Gastroesophageal sphincter (tissue), 4 donors: ENCODE data around the gene CHN1. TPM values are rescaled to one million over a fixed set of nuclear protein-coding genes. Genes with fewer than 3 reads are reported as not detected.

Experiments
- ATAC-seq: fragments of 150-250 bp; one replicate; pipeline ENCODE4 v1.9.1; 2016; ENCODE audit warnings: mild to moderate bottlenecking, moderate library complexity
- H3K27ac ChIP-seq, 4 donors: fragments of 200-600 bp; sonication (generic) in 3 of 4; 1 replicate in 3 of 4; 2 replicates in 1 of 4; pipeline ENCODE4 v1.5.1; 2016 to 2019
- H3K27me3 ChIP-seq: fragments of 200-600 bp; sonication (generic); one replicate; pipeline ENCODE4 v1.5.1; 2019
- H3K36me3 ChIP-seq, 2 donors: fragments of 200-600 bp; sonication (generic); one replicate each; pipeline ENCODE4 v1.5.1; 2019; ENCODE audit warnings: control low read depth in 1 of 2
- H3K4me1 ChIP-seq, 3 donors: fragments of 200-600 bp; sonication (generic); 1 replicate in 2 of 3; 2 replicates in 1 of 3; pipeline ENCODE4 v1.5.1; 2016 to 2019; ENCODE audit warnings: control low read depth in 2 of 3
- H3K4me3 ChIP-seq, 2 donors: fragments of 200-600 bp; sonication (generic); one replicate each; pipeline ENCODE4 v1.5.1; 2019; ENCODE audit warnings: mild to moderate bottlenecking in 1 of 2, moderate library complexity in 1 of 2
- H3K9me3 ChIP-seq, 3 donors: fragments of 200-600 bp; sonication (generic); one replicate each; pipeline ENCODE4 v1.5.1; 2017 to 2019; ENCODE audit warnings: control low read depth in 2 of 3
- CTCF ChIP-seq, 4 experiments: fragments of 200-600 bp in 2 of 4; fragments of 450-650 bp in 2 of 4; sonication (generic) in 1 of 4; IDR thresholded peaks; one replicate each; pipeline ENCODE4 v1.5.1; 2017 to 2019; ENCODE audit warnings: antibody characterized with exemption in 4 of 4, mild to moderate bottlenecking in 2 of 4, moderate library complexity in 2 of 4
- EP300 ChIP-seq: sonication (generic); formaldehyde crosslinking; IDR thresholded peaks from one replicate; pipeline ENCODE4 v1.6.1; 2017; ENCODE audit warnings: antibody characterized with exemption, mild to moderate bottlenecking
- POLR2A ChIP-seq, 2 donors: fragments of 450-650 bp; IDR thresholded peaks; one replicate each; pipeline ENCODE4 v1.6.1; 2017; ENCODE audit warnings: antibody characterized with exemption in 2 of 2, mild to moderate bottlenecking in 2 of 2, moderate library complexity in 1 of 2
- POLR2AphosphoS5 ChIP-seq: sonication (generic); formaldehyde crosslinking; IDR thresholded peaks from one replicate; pipeline ENCODE4 v1.6.1; 2017; ENCODE audit warnings: antibody characterized with exemption
- WGBS, 2 donors: methylation state at CpG; one replicate each; pipeline ENCODE4 v1.1.5; 2018; ENCODE audit warnings: low coverage in 1 of 2; 5-methylcytosine and 5-hydroxymethylcytosine counted together
- small RNA-seq, 4 donors: library from RNA; depleted of rRNA; stranded (forward); fragments of <200 nt; gene quantifications; one replicate each; pipeline ENCODE3, GENCODE V24; 2016
- total RNA-seq, 4 donors: library from RNA; depleted of rRNA; stranded (reverse); fragments of >200 nt; gene quantifications; one replicate each; pipeline ENCODE4 v1.1.0, GENCODE V29; 2016

Gene CHN1
- total RNA-seq, 4 donors from 2014 or later, result 13.3 to 35.8 (median 31.1) TPM

GRCh38 chr2:174748948-174749347 is 256.2 kb downstream of the CHN1 start:
- H3K36me3 ChIP-seq, result no peaks in the 10 kb centered on the region
- no peaks in the 10 kb centered on the region for H3K9me3 ChIP-seq
- no peak for ATAC-seq
- WGBS, 2 donors, result 0 to 7% methylated on average over 4 of the region's 4 CpGs
- TF ChIP-seq POLR2AphosphoS5 (no peak), POLR2A (IDR thresholded peaks at IDR 0.05) (no peak), CTCF (IDR thresholded peaks at IDR 0.05) (peak; percentile 70 to 76 (median 72)), EP300 (no peak)
- H3K4me3 ChIP-seq, result no peak overlapping the region
- H3K27me3 ChIP-seq, result no peaks in the 10 kb centered on the region
- no peak overlapping the region for H3K27ac ChIP-seq
- peaks cover 0 to 5% (median 0%) of the 10 kb centered on the region in 3 donors for H3K4me1 ChIP-seq

Small RNA genes within 50 kb of the gene (small RNA-seq; reads per million reads assigned to genes)
- gene RNU6-1290P, result 0 reads per million in 4 donors
- gene RNU6-763P, result 0 reads per million in 4 donors

Other genes starting within 250 kb of the CHN1 start
- gene CHRNA1, start 240.9 kb downstream of the CHN1 start, total RNA-seq, result not detected
- 10 to 100 TPM; 37.1 to 64.4 (median 49.3) TPM for gene ATF2, start 162.8 kb upstream of the CHN1 start, total RNA-seq
- 100 to 1,000 TPM; 116 to 191 (median 146) TPM for gene ATP5MC3, start 176.3 kb upstream of the CHN1 start, total RNA-seq